HG02588 (cell line): ENCODE measurements around the gene DPYSL3.

Experiments used
- ATAC-seq: cut with Tn5 transposase; IDR thresholded peaks from one replicate; pipeline ENCODE4 v1.9.1; 2021; ENCODE audit warnings: mild to moderate bottlenecking, moderate library complexity; ENCODE audit not compliant: unreplicated experiment

The DPYSL3 gene

DNA sequence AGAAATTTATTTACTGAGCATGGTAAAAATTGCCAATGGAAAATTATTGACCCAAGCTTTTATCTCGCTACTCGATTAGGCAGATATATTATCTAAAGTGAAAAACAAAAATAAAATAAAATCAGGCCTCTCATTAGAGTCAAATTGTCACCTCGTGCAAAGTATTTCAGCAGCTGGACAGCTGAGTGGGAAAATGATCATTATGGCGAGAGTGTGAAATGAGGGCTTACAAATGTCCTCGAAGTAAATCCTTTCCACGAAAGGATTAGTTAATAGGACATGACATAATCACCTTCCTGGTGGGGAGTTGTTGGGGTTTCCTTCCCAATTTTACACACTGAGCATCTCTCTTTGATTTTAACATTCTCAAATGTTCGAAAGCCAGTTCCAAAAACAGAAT, 5.4 kb upstream of the DPYSL3 start:
- no peak for ATAC-seq

DNA sequence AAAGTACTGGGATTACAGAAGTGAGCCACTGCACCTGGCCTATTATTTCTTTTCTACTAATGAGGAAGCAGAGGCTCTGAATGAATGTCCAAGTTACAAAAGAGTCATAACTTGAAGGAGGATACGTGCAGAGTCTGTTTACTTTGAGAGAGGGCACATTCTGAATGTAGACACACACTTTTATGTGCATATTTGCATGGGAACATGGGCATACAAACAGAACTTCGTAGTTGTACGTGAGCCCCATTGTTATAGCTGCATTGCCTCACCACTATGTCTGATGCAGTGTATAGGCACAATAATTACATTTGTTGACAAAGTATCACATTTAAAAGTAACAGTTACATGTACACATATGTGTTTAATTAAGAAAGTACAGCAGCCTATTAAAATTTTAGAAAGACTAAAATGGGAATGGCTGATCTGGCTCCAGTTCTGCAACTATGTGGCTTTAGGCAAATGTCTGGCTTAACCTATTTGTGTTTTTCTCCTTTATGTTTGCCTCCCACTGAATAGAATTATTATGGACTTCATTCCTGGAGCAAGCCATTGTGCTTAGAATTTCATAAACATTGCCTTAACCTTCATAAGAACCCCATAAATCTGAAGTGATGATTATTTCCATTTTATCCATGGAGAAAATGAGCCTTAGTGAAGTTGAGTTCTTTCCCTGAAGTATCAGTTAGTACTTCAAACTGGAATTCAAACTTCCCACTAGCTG, 3.0 kb upstream of the DPYSL3 start:
- no peak for ATAC-seq

GRCh38 chr5:147510885-147511284, 1.0 kb upstream of the DPYSL3 start:
- no peak for ATAC-seq

DNA sequence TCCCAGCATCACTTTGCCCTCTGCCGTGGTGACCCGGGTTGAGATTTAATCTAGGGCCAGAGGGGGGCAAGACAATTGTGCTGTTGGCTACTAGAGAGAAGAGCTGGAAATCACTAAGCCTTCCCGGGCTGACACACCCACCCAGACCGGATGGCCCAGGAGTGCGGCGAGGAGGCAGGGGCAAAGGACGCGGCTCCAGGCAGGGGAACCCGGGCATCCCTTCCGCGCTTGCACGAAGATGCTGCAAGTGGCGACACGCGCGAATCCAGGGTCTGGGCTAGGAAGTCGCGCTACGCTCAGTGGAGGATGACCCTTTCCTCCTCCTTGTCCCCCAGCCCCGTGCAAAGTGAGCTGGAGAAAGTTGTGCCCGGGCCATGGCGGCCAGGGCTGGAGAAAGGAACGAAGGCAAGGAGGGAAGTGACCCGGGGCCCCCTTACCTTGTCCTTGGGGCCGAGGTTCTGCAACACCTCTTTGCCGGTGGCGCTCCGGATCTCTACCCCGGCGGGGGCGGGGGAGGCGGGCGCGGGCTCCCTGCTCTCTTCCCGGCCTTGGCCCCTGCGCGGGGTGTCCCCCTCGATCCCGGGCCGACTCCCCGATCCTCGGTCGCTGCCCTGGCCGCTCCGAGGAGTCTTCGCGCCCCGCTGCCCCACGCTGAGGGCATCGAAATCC, 693 bp downstream of the DPYSL3 start:
- no peak for ATAC-seq

- ATAC-seq: no peak
Observed at GRCh38 chr5:147508711-147509040, 1.2 kb downstream of the DPYSL3 start.

- no peak for ATAC-seq
Observed at GRCh38 chr5:147507480-147508126, 2.3 kb downstream of the DPYSL3 start.

- no peak for ATAC-seq
Observed at GRCh38 chr5:147504535-147504934, 5.3 kb downstream of the DPYSL3 start.

DNA sequence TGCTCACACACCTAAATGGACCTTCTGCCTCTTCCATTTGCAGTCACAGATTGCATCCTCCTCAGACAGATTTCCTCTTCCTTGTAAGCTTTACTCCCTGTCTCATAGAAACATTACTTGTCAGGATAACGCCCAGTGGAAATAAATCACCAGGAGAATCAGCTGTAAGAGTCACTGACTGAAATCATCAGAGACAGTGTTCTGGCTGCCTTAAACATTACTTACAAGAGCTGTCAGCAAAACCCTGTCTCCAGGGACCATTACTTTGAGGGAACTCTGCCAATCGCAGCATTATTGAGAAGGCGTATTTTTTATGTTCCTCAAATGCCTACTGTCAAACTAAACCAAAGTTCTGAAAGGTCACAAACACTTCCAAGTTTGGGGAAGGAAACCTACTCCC, 5.9 kb downstream of the DPYSL3 start:
- no peak for ATAC-seq

DNA sequence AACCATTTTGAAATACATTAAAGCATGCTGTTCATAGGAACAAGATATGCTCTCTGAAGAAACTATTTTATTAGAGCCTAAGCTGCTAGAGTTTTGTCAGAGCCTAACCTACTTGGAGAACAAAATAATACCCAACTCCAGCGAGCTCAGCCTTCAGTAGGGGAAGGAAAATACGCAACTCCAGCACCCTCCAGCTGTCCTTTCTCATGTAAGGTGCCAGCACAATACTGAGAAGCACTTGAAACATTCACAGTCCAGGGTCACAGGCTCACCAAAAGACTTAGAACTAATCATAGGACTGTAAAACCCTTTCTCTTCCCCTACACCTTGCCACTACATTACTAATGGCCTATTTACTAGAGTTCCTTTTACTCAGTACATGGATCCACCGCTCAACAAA, 18.9 kb downstream of the DPYSL3 start:
- no peak for ATAC-seq

DNA sequence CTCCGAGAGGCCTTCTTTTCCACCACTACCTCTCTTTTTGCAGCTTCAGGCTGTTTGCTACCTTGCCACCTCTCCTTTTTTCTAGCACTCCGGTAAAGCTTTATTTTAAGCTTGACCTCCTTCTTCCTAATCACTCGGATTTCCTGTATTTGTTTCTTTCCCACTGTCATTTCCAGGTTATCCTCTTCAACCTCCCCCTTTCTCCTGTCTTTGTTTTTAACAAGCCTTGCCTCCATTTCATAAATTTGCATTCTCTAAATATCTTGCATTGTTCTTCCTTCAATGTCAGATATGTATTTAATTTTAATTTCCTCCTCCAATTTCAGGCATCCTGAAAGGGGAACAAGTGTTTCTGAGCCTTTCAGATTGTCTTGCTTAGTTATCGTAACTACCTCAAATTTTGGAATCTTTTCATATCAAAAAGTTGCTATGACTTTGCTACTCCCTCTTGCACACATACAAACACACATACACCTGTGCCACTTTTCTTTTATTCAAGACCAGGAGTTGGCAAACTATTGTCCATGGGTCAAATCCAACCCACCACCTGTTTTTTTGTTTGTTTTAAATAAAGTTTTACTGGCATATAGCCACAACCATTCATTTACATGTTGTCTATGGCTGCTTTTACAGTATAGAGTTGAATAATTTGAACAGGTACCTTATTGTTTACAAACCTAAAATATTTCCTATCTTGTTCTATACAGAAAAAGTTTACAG, 22.7 kb downstream of the DPYSL3 start:
- no peak for ATAC-seq

DNA sequence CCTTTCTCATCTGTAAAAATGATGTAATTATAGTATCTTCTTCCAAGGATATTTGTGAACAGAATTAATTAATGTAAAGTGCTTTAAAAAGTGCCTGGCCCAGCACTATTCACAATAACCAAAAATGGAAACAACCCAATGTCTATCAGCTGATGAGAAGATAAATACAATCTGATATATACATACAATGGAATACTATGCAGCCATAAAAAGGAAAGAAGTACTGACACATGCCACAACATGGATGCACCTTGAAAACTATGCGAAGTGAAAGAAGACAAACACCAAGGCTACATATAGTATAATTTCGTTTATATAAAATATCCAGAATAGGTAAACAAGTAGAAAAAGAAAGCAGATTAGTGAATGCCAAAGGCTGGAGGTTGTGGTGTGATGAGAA, 24.1 kb downstream of the DPYSL3 start:
- no peak for ATAC-seq

DNA sequence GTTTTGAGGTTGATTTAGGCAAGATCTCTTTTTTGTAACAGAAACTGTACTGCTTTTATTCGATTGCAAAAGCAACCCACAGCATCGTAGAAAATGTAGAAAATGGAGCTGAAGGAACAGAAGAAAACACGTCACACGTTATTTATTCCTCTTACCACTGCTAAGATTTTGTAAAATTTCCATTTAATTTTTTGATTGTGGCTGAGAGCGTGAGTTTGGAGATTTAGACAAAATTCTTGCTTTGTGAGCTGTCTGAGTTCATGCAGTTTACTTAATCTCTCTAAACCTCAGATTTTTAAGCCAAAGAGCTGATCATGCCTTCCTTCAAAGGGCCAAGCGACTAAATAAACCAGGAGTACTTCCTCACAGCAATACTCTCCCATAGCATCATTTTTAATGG, 24.8 kb downstream of the DPYSL3 start:
- ATAC-seq: no peak

DNA sequence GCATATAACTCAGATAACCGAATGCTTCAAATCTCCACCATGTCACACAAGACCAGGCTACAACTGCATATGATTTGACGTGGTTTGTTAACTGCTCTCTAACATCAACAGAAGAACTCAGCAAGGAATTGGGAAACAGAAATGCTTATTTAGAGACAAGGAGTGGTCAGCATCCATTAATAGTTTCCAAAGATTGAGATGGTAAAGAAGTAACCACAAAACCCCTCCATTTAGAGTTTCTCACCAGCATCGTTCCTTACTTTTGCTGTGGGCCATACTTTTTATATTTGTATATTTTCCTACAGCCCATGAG, 25.2 kb downstream of the DPYSL3 start:
- ATAC-seq: no peak

- no peak for ATAC-seq
Observed at GRCh38 chr5:147483961-147484707, 25.7 kb downstream of the DPYSL3 start.

DNA sequence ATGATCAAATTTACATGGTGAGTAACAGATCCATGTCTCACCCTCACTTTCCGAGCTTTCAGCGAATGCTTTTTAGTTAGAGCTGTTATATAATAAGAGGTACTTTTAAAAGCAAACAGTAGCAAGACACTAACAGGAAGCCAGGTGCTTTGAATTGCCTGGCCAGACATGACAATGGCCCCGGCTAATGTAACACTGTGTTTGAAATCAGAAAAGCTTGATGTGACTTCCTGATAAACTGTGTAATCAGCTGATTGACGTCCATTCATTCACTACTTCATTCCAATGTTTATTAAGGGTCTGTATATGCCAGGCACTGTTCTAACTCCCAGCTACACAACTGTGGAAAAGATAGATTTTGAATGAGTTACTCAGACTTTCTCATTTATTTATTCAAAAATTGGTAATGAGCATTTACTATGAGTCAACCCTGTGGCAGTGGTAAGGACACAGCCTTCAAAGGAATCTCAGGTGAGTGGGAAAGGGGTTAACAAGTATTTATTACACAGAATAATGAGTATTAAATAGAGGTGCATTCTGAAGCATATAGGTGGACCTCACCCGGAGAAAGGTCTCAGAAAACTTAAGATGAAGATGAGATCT, 26.6 kb downstream of the DPYSL3 start:
- ATAC-seq: no peak

DNA sequence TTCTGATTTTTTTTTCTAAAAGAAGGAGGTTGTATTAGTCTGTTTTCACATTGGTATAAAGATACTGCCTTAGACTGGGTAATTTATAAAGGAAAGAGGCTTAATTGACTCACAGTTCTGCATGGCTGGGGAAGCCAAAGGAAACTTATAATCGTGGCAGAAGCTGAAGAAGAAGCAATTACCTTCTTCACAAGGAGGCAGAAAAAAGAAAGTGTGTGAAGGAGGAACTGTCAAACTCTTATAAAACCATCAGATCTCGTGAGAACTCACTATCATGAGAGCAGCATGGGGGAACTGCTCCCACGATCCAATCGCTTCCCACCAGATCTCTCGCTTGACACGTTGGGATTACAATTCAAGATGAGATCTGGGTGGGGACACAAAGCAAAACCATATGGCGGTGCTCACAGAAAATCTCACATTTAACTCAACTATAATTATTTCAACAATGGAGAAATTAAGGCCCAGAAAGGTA, 27.1 kb downstream of the DPYSL3 start:
- no peak for ATAC-seq

DNA sequence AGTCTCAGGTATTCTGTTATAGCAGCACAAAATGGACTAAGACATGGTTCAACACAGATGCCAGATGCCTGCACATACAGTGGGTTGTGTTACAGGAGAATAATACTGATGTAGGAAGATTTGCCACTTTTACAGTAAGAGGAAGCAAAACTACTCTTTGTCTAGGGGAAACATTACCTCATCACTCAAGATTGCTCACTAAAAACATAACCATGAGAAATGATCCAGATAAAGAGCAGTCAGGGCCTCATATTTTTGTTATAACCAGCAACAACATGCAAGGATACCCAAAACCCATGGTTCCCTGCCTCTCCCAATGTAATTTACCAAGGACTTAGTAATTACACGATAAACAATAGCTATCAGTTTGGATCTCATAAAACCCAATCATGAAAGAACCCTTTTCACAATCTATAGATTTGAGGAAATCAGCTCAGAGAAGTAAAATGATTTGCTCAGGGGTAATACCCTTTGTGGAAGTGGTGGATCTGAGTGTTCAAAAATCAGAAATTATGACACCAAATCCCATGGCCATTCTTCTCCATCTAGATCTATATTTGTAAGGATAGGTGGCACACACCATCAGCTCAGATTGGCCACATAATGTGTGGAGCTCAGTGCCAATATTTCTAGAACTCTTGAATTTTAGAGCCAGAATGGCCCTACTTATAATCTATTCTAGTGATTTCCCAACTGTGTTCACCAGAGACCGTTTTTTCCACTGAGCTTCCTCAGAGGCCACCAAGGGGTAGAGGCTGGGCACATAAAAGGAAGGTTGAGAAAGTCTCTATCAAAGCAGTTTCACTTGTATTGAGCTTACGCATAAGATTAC, 27.8 kb downstream of the DPYSL3 start:
- ATAC-seq: peak; percentile 68

DNA sequence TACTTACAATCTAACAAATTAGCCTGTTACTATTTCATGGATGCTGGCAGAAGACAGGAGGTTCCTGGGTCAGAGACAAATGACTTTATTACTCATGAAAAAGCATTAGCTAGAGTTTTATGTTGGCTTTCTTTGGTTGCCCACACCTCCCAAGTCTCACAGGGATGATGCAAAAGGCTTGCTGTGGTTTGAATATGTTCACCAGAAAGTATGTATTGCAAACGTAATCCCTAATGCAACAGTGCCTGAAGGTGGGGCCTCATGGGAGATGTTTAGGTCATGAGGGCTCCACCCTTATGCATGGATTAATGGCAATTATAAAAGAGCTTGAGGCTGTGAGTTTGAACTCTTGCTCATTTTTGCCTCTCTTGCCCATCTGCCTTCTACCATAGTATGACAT, 28.5 kb downstream of the DPYSL3 start:
- no peak for ATAC-seq

DNA sequence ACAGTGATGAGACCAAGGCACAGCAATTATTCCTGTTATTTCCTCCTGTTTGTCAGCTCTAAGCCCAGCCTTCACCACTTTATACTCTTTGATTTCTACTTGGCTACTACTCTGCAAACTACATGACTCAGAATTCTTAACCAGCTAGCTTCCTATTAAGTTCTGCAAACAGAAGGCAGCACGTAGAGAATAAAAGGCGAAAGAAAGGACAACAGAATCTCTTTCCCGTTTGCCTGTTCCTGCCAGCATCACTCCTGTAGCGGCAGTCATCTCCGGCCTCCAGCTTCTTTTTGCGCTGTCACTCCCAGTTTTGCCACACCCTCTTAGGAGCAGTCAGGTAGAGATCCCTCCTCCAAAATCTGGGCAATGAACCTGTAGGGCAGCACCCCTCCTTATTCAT, 29.9 kb downstream of the DPYSL3 start:
- ATAC-seq: no peak

GRCh38 chr5:147479444-147479843, 30.4 kb downstream of the DPYSL3 start:
- ATAC-seq: no peak
